Gastrocnemius medialis (tissue), 4 donors: Measurements from ENCODE around the gene C19orf18.

Experiments used
- POLR2A ChIP-seq, 2 donors: fragments of 450-650 bp; IDR thresholded peaks; one replicate each; pipeline ENCODE4 v1.6.1; 2017; ENCODE audit warnings: antibody characterized with exemption in 2 of 2, mild to moderate bottlenecking in 2 of 2, moderate library complexity in 2 of 2
- TF ChIP-seq, protein P1 (sequence below), 5 experiments: fragments of 450-650 bp in 3 of 5; fragments of 200-600 bp in 2 of 5; sonication (generic) in 2 of 5; IDR thresholded peaks in 4 of 5; conservative IDR thresholded peaks in 1 of 5; 1 replicate in 4 of 5; 2 replicates in 1 of 5; pipeline ENCODE4 v1.5.1; 2016 to 2019; ENCODE audit warnings: antibody characterized with exemption in 5 of 5, mild to moderate bottlenecking in 3 of 5, moderate library complexity in 3 of 5

DNA sequence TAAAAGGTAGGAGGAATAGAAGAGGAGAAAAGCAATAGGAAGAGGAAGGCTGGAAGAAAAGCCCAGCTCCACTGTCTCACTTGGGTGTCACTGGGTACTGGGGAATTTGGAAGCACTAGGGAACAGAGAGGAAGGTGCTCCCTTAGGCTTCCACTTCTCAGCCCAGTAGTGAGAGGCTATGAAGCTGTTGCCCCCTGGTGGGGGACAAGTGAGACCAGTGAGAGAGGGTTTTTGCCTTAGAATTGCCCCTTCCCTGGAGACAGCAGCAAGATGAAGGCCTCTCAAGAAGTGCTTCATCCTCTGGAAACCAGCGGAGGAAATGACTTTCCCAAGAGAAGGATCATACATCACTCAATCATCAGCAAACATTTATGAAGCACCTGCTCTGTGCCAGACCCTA, 33.0 kb upstream of the C19orf18 start:
- TF ChIP-seq, protein P1, sequence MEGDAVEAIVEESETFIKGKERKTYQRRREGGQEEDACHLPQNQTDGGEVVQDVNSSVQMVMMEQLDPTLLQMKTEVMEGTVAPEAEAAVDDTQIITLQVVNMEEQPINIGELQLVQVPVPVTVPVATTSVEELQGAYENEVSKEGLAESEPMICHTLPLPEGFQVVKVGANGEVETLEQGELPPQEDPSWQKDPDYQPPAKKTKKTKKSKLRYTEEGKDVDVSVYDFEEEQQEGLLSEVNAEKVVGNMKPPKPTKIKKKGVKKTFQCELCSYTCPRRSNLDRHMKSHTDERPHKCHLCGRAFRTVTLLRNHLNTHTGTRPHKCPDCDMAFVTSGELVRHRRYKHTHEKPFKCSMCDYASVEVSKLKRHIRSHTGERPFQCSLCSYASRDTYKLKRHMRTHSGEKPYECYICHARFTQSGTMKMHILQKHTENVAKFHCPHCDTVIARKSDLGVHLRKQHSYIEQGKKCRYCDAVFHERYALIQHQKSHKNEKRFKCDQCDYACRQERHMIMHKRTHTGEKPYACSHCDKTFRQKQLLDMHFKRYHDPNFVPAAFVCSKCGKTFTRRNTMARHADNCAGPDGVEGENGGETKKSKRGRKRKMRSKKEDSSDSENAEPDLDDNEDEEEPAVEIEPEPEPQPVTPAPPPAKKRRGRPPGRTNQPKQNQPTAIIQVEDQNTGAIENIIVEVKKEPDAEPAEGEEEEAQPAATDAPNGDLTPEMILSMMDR (IDR thresholded peaks at IDR 0.05 in 4 of 5, conservative IDR thresholded peaks at IDR 0.05 in 1 of 5), result no peak
- no peak for TF ChIP-seq POLR2A (IDR thresholded peaks at IDR 0.05)
